Endothelial cell of umbilical vein (primary cell): ENCODE results near the gene ESF1.

Source experiments
- MYC ChIP-seq: IDR thresholded peaks from one replicate; pipeline ENCODE4 v1.6.1; 2011; ENCODE audit warnings: mild to moderate bottlenecking, low read depth, low read length
- TF ChIP-seq, protein P1 (sequence below), 2 donors: IDR thresholded peaks; 1 replicate in 1 of 2; 2 replicates in 1 of 2; pipeline ENCODE4 v1.5.1; 2011; ENCODE audit warnings: low read length in 2 of 2, mild to moderate bottlenecking in 2 of 2, moderate library complexity in 2 of 2, control low read depth in 1 of 2, inconsistent platforms in 1 of 2, low read depth in 1 of 2; ENCODE audit not compliant: insufficient read depth in 1 of 2; ENCODE audit errors: extremely low read depth in 1 of 2
- TF ChIP-seq, protein P2 (sequence below): IDR thresholded peaks from 2 replicates; pipeline ENCODE4 v1.6.1; 2011; ENCODE audit not compliant: insufficient read depth, insufficient read length

DNA sequence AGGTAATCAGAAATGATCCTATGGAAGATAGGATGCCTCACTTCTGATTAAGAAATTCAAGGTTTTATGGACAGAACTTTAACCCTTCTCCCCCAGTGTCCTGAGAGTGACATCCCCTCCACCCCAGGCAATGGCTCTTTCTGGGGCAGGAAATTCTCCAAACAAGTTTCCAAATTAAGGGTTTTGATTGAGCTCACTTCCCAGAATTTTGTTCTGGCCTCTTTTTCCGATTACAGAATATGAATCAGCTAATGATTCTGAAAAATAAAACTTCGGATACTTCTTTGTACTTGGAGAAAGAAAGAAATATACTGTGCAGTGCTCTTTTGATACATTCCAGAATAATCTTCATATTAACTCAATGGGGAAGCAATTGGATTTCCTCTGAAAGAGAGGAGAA, 113.2 kb downstream of the ESF1 start:
- TF ChIP-seq, protein P1, sequence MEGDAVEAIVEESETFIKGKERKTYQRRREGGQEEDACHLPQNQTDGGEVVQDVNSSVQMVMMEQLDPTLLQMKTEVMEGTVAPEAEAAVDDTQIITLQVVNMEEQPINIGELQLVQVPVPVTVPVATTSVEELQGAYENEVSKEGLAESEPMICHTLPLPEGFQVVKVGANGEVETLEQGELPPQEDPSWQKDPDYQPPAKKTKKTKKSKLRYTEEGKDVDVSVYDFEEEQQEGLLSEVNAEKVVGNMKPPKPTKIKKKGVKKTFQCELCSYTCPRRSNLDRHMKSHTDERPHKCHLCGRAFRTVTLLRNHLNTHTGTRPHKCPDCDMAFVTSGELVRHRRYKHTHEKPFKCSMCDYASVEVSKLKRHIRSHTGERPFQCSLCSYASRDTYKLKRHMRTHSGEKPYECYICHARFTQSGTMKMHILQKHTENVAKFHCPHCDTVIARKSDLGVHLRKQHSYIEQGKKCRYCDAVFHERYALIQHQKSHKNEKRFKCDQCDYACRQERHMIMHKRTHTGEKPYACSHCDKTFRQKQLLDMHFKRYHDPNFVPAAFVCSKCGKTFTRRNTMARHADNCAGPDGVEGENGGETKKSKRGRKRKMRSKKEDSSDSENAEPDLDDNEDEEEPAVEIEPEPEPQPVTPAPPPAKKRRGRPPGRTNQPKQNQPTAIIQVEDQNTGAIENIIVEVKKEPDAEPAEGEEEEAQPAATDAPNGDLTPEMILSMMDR (IDR thresholded peaks at IDR 0.05; ENCODE audit: extremely low read depth in 1 of 2, insufficient read depth in 1 of 2, low read depth in 1 of 2, low read length in 2 of 2), result no peak
- no peak for TF ChIP-seq MYC
- TF ChIP-seq, protein P2, sequence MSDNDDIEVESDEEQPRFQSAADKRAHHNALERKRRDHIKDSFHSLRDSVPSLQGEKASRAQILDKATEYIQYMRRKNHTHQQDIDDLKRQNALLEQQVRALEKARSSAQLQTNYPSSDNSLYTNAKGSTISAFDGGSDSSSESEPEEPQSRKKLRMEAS, result no peak
